A673 (cell line): ENCODE results near the gene PPCDC. TPM values are rescaled to one million over a fixed set of nuclear protein-coding genes. Genes with fewer than 3 reads are reported as not detected.

ENCODE experiments used
- BruUV-seq: library from RNA; stranded (reverse); fragments of 400-500 nt; replicated peaks from 2 replicates; lab custom pipeline; 2021; lab: Mats Ljungman, UMichigan
- CTCF ChIA-PET: fragments of 300-600 bp; sonication (Branson Sonifier 250); formaldehyde crosslinking; loops from one replicate; lab custom pipeline; 2022; ENCODE audit warnings: antibody characterized with exemption; lab: Charles Lee
- POLR2A ChIA-PET: fragments of 300-600 bp; sonication (Branson Sonifier 250); formaldehyde crosslinking; loops from one replicate; lab custom pipeline; 2022; ENCODE audit warnings: antibody characterized with exemption; ENCODE audit not compliant: low non-redundant PET; lab: Charles Lee
- DNase-seq: peaks from one replicate; pipeline ENCODE4 v3.0.0-alpha.2; 2015; ENCODE audit warnings: low spot score
- H3K27ac ChIP-seq: fragments of 200-600 bp; sonication (generic); 2 replicates; pipeline ENCODE4 v1.5.1; 2016; ENCODE audit warnings: mixed run types, low read depth, mild to moderate bottlenecking, mixed read lengths, antibody characterized with exemption, low read length; ENCODE audit not compliant: poor library complexity, severe bottlenecking
- H3K27me3 ChIP-seq: fragments of 200-600 bp; sonication (generic); replicated peaks from 2 replicates; pipeline ENCODE4 v1.6.1; 2017; ENCODE audit warnings: mixed run types, low read depth, mild to moderate bottlenecking, mixed read lengths, antibody characterized with exemption, low read length; ENCODE audit not compliant: insufficient read depth, poor library complexity
- H3K36me3 ChIP-seq: fragments of 200-600 bp; sonication (generic); 2 replicates; pipeline ENCODE4 v1.6.1; 2016; ENCODE audit warnings: mixed run types, mild to moderate bottlenecking, mixed read lengths, antibody characterized with exemption, low read length; ENCODE audit not compliant: insufficient read depth, poor library complexity, severe bottlenecking
- H3K4me1 ChIP-seq: fragments of 200-600 bp; sonication (generic); 2 replicates; pipeline ENCODE4 v1.6.1; 2017; ENCODE audit warnings: mixed run types, mild to moderate bottlenecking, mixed read lengths, antibody characterized with exemption, low read length; ENCODE audit not compliant: insufficient read depth, poor library complexity, severe bottlenecking
- H3K4me3 ChIP-seq: fragments of 200-600 bp; sonication (generic); 2 replicates; pipeline ENCODE4 v1.5.1; 2016; ENCODE audit warnings: low read depth, mixed run types, mild to moderate bottlenecking, mixed read lengths, low read length; ENCODE audit not compliant: poor library complexity, severe bottlenecking
- H3K9me3 ChIP-seq: fragments of 200-600 bp; sonication (generic); 2 replicates; pipeline ENCODE4 v1.6.1; 2016; ENCODE audit warnings: mixed run types, low read depth, mild to moderate bottlenecking, mixed read lengths, antibody characterized with exemption, low read length; ENCODE audit not compliant: poor library complexity, severe bottlenecking
- EZH2 ChIP-seq: fragments of 200-600 bp; sonication (generic); IDR thresholded peaks from 2 replicates; pipeline ENCODE4 v1.6.1; 2017; ENCODE audit warnings: borderline replicate concordance, low read depth, mild to moderate bottlenecking, mixed read lengths, antibody characterized with exemption, low read length; ENCODE audit not compliant: poor library complexity, severe bottlenecking
- intact Hi-C: fragments of 100-400 bp; cut with micrococcal nuclease; formaldehyde crosslinking; loops from one replicate; pipeline ENCODE4 v1.10.0; 2022; ENCODE audit not compliant: unreplicated experiment
- total RNA-seq: library from RNA; stranded (reverse); gene quantifications from 2 replicates; pipeline ENCODE4 v1.2.3, GENCODE V29; 2021
- TF ChIP-seq, protein P1 (sequence below): fragments of 300-800, 200-600 bp; sonication (generic); conservative IDR thresholded peaks from 2 replicates; pipeline ENCODE4 v1.5.1; 2017; ENCODE audit warnings: low read depth, mild to moderate bottlenecking, antibody characterized with exemption, low read length, moderate library complexity, mixed read lengths

The PPCDC gene
- total RNA-seq, 1 experiment from 2014 or later: 13.3 TPM

DNA sequence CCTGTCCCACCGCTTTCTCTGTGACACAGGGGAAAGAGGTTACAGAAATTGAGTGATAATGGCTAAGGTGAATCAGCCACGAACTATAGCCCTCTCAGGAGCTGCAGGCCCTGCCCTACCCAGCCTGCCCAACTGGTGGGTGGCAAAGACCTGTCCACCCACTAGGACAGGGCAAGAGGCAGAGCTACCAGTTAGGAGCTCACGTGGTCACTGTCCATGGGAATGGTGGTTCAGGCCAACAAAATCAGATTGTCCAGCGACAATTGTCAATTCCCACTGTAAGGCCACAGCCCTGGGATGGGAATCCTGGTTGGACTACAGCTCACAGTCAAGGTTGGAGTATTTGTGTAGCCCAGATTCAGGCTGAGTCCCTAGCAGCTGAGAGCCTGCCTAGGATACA is 75.0 kb downstream of the PPCDC start:
- Histone ChIP-seq H3K27ac (no peak overlapping the region), H3K27me3 (no peaks in the 10 kb centered on the region), H3K4me1 (no peaks in the 10 kb centered on the region), H3K9me3 (no peaks in the 10 kb centered on the region), H3K4me3 (no peak overlapping the region), H3K36me3 (no peaks in the 10 kb centered on the region)
- no peak for TF ChIP-seq EZH2
- TF ChIP-seq, protein P1, sequence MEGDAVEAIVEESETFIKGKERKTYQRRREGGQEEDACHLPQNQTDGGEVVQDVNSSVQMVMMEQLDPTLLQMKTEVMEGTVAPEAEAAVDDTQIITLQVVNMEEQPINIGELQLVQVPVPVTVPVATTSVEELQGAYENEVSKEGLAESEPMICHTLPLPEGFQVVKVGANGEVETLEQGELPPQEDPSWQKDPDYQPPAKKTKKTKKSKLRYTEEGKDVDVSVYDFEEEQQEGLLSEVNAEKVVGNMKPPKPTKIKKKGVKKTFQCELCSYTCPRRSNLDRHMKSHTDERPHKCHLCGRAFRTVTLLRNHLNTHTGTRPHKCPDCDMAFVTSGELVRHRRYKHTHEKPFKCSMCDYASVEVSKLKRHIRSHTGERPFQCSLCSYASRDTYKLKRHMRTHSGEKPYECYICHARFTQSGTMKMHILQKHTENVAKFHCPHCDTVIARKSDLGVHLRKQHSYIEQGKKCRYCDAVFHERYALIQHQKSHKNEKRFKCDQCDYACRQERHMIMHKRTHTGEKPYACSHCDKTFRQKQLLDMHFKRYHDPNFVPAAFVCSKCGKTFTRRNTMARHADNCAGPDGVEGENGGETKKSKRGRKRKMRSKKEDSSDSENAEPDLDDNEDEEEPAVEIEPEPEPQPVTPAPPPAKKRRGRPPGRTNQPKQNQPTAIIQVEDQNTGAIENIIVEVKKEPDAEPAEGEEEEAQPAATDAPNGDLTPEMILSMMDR: no peak
- no TSS peak for BruUV-seq
- DNase-seq: no peak
- intact Hi-C loops: no loop called here
- CTCF ChIA-PET: no interaction called here
- POLR2A ChIA-PET: no interaction called here

Other genes starting within 250 kb of the PPCDC start
- 90.8 and 103 TPM in 2 replicates for gene CSK, start 241.5 kb upstream of the PPCDC start, total RNA-seq
- gene LMAN1L, start 210.8 kb upstream of the PPCDC start, total RNA-seq: 0.80 TPM in 1 of 2 replicates, not detected in the other
- 0.17 and 0.28 TPM in 2 replicates for gene CPLX3, start 197.0 kb upstream of the PPCDC start, total RNA-seq
- gene ULK3, start 180.4 kb upstream of the PPCDC start, total RNA-seq: 53.3 and 58.3 TPM in 2 replicates
- 77.9 and 94.4 TPM in 2 replicates for gene SCAMP2, start 150.2 kb upstream of the PPCDC start, total RNA-seq
- 48.2 and 62.8 TPM in 2 replicates for gene MPI, start 133.5 kb upstream of the PPCDC start, total RNA-seq
- 86.6 and 93.2 TPM in 2 replicates for gene FAM219B, start 116.7 kb upstream of the PPCDC start, total RNA-seq
- 354 and 357 TPM in 2 replicates for gene COX5A, start 85.5 kb upstream of the PPCDC start, total RNA-seq
- gene RPP25, start 66.8 kb upstream of the PPCDC start, total RNA-seq: 20.6 and 22.5 TPM in 2 replicates
- gene SCAMP5, start 28.0 kb upstream of the PPCDC start, total RNA-seq: 3.8 and 5.8 TPM in 2 replicates
- 28.9 and 30.3 TPM in 2 replicates for gene C15orf39, start 178.3 kb downstream of the PPCDC start, total RNA-seq
- not detected in 2 replicates for gene GOLGA6C, start 234.7 kb downstream of the PPCDC start, total RNA-seq